ENCODE measurements around the gene CRACDL. TPM values are rescaled to one million over a fixed set of nuclear protein-coding genes. Genes with fewer than 3 reads are reported as not detected.

Gene CRACDL
- total RNA-seq, 1 donor from 2014 or later = 0.12 TPM

Other genes starting within 250 kb of the CRACDL start
- 48.8 and 49.2 TPM in 2 replicates for gene MGAT4A, start 205.1 kb downstream of the CRACDL start, total RNA-seq
- gene C2orf15, start 205.5 kb upstream of the CRACDL start, total RNA-seq = 0.26 and 0.40 TPM in 2 replicates
- gene TSGA10, start 218.7 kb upstream of the CRACDL start, total RNA-seq = 3.2 and 3.7 TPM in 2 replicates
- gene LIPT1, start 218.7 kb upstream of the CRACDL start, total RNA-seq = 3.3 and 3.9 TPM in 2 replicates
- 49.9 and 52.8 TPM in 2 replicates for gene MITD1, start 244.8 kb upstream of the CRACDL start, total RNA-seq
- 29.0 and 31.2 TPM in 2 replicates for gene MRPL30, start 245.0 kb upstream of the CRACDL start, total RNA-seq